Measurements from ENCODE around the gene SCG3.

The SCG3 gene

GRCh38 chr15:51692154-51692553 is 10.9 kb downstream of the SCG3 start:
- TF ChIP-seq CTCF (IDR thresholded peaks at IDR 0.05; ENCODE audit: low read depth, low read length): no peak
- Histone ChIP-seq H3K4me3 (ENCODE audit: low read depth, low read length) (no peak overlapping the region), H3K27me3 (ENCODE audit: insufficient read depth, low read depth, severe bottlenecking) (no peaks in the 10 kb centered on the region), H3K27ac (no peak overlapping the region), H3K9me3 (ENCODE audit: severe bottlenecking) (no peaks in the 10 kb centered on the region), H3K36me3 (peaks cover 62% of the 10 kb centered on the region)
- DNase-seq: no peak

GRCh38 chr15:51696566-51696965 is 15.3 kb downstream of the SCG3 start:
- peaks cover 73% of the 10 kb centered on the region for H3K36me3 ChIP-seq
- DNase-seq: no peak
- no peaks in the 10 kb centered on the region for H3K9me3 ChIP-seq (ENCODE audit: severe bottlenecking)
- no peak overlapping the region for H3K4me3 ChIP-seq (ENCODE audit: low read depth, low read length)
- H3K27me3 ChIP-seq (ENCODE audit: insufficient read depth, low read depth, severe bottlenecking): no peaks in the 10 kb centered on the region
- H3K27ac ChIP-seq: no peak overlapping the region
- TF ChIP-seq CTCF (IDR thresholded peaks at IDR 0.05; ENCODE audit: low read depth, low read length): no peak

- H3K36me3 ChIP-seq: peaks cover 69% of the 10 kb centered on the region
- TF ChIP-seq CTCF (IDR thresholded peaks at IDR 0.05; ENCODE audit: low read depth, low read length): no peak
- no peak for DNase-seq
- no peaks in the 10 kb centered on the region for H3K27me3 ChIP-seq (ENCODE audit: insufficient read depth, low read depth, severe bottlenecking)
- H3K4me3 ChIP-seq (ENCODE audit: low read depth, low read length): no peak overlapping the region
- no peak overlapping the region for H3K27ac ChIP-seq
- no peaks in the 10 kb centered on the region for H3K9me3 ChIP-seq (ENCODE audit: severe bottlenecking)
Observed at GRCh38 chr15:51697163-51697562, 15.9 kb downstream of the SCG3 start.

- H3K4me3 ChIP-seq (ENCODE audit: low read depth, low read length): no peak overlapping the region
- H3K36me3 ChIP-seq: peaks cover 57% of the 10 kb centered on the region
- TF ChIP-seq CTCF (IDR thresholded peaks at IDR 0.05; ENCODE audit: low read depth, low read length): no peak
- no peaks in the 10 kb centered on the region for H3K27me3 ChIP-seq (ENCODE audit: insufficient read depth, low read depth, severe bottlenecking)
- no peak for DNase-seq
- H3K27ac ChIP-seq: no peak overlapping the region
- H3K9me3 ChIP-seq (ENCODE audit: severe bottlenecking): no peaks in the 10 kb centered on the region
Observed at GRCh38 chr15:51699373-51699772, 18.1 kb downstream of the SCG3 start.

- Histone ChIP-seq H3K4me3 (ENCODE audit: low read depth, low read length) (no peak overlapping the region), H3K9me3 (ENCODE audit: severe bottlenecking) (no peaks in the 10 kb centered on the region), H3K27ac (no peak overlapping the region), H3K27me3 (ENCODE audit: insufficient read depth, low read depth, severe bottlenecking) (no peaks in the 10 kb centered on the region), H3K36me3 (peaks cover 44% of the 10 kb centered on the region)
- TF ChIP-seq CTCF (IDR thresholded peaks at IDR 0.05; ENCODE audit: low read depth, low read length): no peak
- DNase-seq: no peak
Observed at GRCh38 chr15:51702710-51703109, 21.4 kb downstream of the SCG3 start.

GRCh38 chr15:51706291-51706690 is 25.0 kb downstream of the SCG3 start:
- Histone ChIP-seq H3K9me3 (ENCODE audit: severe bottlenecking) (no peaks in the 10 kb centered on the region), H3K27ac (no peak overlapping the region), H3K4me3 (ENCODE audit: low read depth, low read length) (no peak overlapping the region), H3K27me3 (ENCODE audit: insufficient read depth, low read depth, severe bottlenecking) (no peaks in the 10 kb centered on the region), H3K36me3 (peaks cover 21% of the 10 kb centered on the region)
- no peak for TF ChIP-seq CTCF (IDR thresholded peaks at IDR 0.05; ENCODE audit: low read depth, low read length)
- no peak for DNase-seq
